Ectodermal cell (in vitro differentiated cells): ENCODE results near the gene SERPINA4.
"Not testable (repeated sequence)": the region's sequence is repeated elsewhere in the genome, so short reads cannot be mapped to it uniquely, and the experiment has no call there.

ENCODE experiments used
- H3K27ac ChIP-seq: 2 replicates; pipeline ENCODE4 v1.7.0; 2013; ENCODE audit warnings: mild to moderate bottlenecking, low read depth, low read length; ENCODE audit not compliant: insufficient read depth, poor library complexity, severe bottlenecking
- H3K27me3 ChIP-seq: 2 replicates; pipeline ENCODE4 v1.7.0; 2013; ENCODE audit warnings: mild to moderate bottlenecking, low read length; ENCODE audit not compliant: insufficient read depth, control insufficient read depth, poor library complexity, severe bottlenecking
- H3K36me3 ChIP-seq: one replicate; pipeline ENCODE4 v1.7.0; 2013; ENCODE audit warnings: low read length; ENCODE audit not compliant: control insufficient read depth, insufficient read depth
- H3K4me1 ChIP-seq: one replicate; pipeline ENCODE4 v1.7.0; 2013; ENCODE audit warnings: low read length; ENCODE audit not compliant: control insufficient read depth, insufficient read depth
- H3K4me3 ChIP-seq: 2 replicates; pipeline ENCODE4 v1.7.0; 2013; ENCODE audit warnings: low read depth, low read length, control low read depth; ENCODE audit not compliant: insufficient read depth
- H3K9me3 ChIP-seq: 2 replicates; pipeline ENCODE4 v1.7.0; 2013; ENCODE audit warnings: mild to moderate bottlenecking, low read length, moderate library complexity; ENCODE audit not compliant: control insufficient read depth
- WGBS, 2 experiments: methylation state at CpG; one replicate each; pipeline ENCODE4 v1.1.7; 2013; ENCODE audit warnings: missing lambda C conversion rate in 2 of 2; 5-methylcytosine and 5-hydroxymethylcytosine counted together

SERPINA4 gene

GRCh38 chr14:94599656-94600004 is 38.4 kb downstream of the SERPINA4 start:
- H3K27ac ChIP-seq, result no peak overlapping the region
- H3K27me3 ChIP-seq, result no peaks in the 10 kb centered on the region
- no peaks in the 10 kb centered on the region for H3K9me3 ChIP-seq
- peaks cover 7% of the 10 kb centered on the region for H3K4me1 ChIP-seq
- H3K4me3 ChIP-seq, result no peak overlapping the region
- 79% methylated on average over 3 of the region's 3 CpGs for WGBS, 2 experiments
- H3K36me3 ChIP-seq, result no peaks in the 10 kb centered on the region

- WGBS, 2 experiments, result 86 to 88% methylated on average over 11 of the region's 11 CpGs
Measured at GRCh38 chr14:94600148-94600545, 38.9 kb downstream of the SERPINA4 start.

GRCh38 chr14:94601884-94602391 is 40.7 kb downstream of the SERPINA4 start:
- H3K9me3 ChIP-seq, result no peaks in the 10 kb centered on the region
- no peak overlapping the region for H3K27ac ChIP-seq
- H3K4me3 ChIP-seq, result no peak overlapping the region
- WGBS, 2 experiments, result 71 to 75% methylated on average over 6 of the region's 6 CpGs
- H3K4me1 ChIP-seq, result peaks cover 7% of the 10 kb centered on the region
- H3K27me3 ChIP-seq, result no peaks in the 10 kb centered on the region
- H3K36me3 ChIP-seq, result no peaks in the 10 kb centered on the region

More at GRCh38 chr14:94600148-94600545, 38.9 kb downstream of the SERPINA4 start:
- Histone ChIP-seq H3K4me1 (peaks cover 7% of the 10 kb centered on the region), H3K9me3 (no peaks in the 10 kb centered on the region), H3K27me3 (no peaks in the 10 kb centered on the region), H3K4me3 (no peak overlapping the region), H3K27ac (no peak overlapping the region), H3K36me3 (no peaks in the 10 kb centered on the region)

- WGBS, 2 experiments, result 83 to 88% methylated on average over 5 of the region's 5 CpGs
- H3K27ac ChIP-seq, result no peak overlapping the region
- peaks cover 7% of the 10 kb centered on the region for H3K4me1 ChIP-seq
Measured at GRCh38 chr14:94602722-94603121, 41.5 kb downstream of the SERPINA4 start.

GRCh38 chr14:94605361-94605760 is 44.1 kb downstream of the SERPINA4 start:
- Histone ChIP-seq H3K27ac (no peak overlapping the region), H3K27me3 (no peaks in the 10 kb centered on the region), H3K4me3 (no peak overlapping the region), H3K4me1 (no peaks in the 10 kb centered on the region), H3K9me3 (no peaks in the 10 kb centered on the region), H3K36me3 (no peaks in the 10 kb centered on the region)
- WGBS, 2 experiments, result 94 to 95% methylated on average over 2 to 3 of the region's 3 CpGs

More at GRCh38 chr14:94602722-94603121, 41.5 kb downstream of the SERPINA4 start:
- Histone ChIP-seq H3K4me3 (no peak overlapping the region), H3K9me3 (no peaks in the 10 kb centered on the region), H3K36me3 (no peaks in the 10 kb centered on the region), H3K27me3 (no peaks in the 10 kb centered on the region)

GRCh38 chr14:94608966-94609365 is 47.7 kb downstream of the SERPINA4 start:
- H3K27ac ChIP-seq, H3K36me3 ChIP-seq, H3K9me3 ChIP-seq, H3K4me1 ChIP-seq, H3K4me3 ChIP-seq, H3K27me3 ChIP-seq: not testable (repeated sequence)
- 86 to 100% methylated on average over 1 of the region's 1 CpG for WGBS, 2 experiments

GRCh38 chr14:94611179-94611578 is 49.9 kb downstream of the SERPINA4 start:
- no peak overlapping the region for H3K27ac ChIP-seq

GRCh38 chr14:94612174-94612573 is 50.9 kb downstream of the SERPINA4 start, which contains the start of gene SERPINA3:
SERPINA3 (plus strand) TSS chr14:94612391; CDS start chr14:94614442, 2,051 bp downstream.
- Histone ChIP-seq H3K4me3 (no peak within 1 kb of the TSS), H3K36me3 (no peaks in the 10 kb centered on the region), H3K9me3 (no peaks in the 10 kb centered on the region), H3K4me1 (peaks cover 6% of the 10 kb centered on the region), H3K27ac (no peak within 1 kb of the TSS), H3K27me3 (no peaks in the 10 kb centered on the region)
- 85 to 87% methylated on average over 4 of the region's 4 CpGs for WGBS, 2 experiments

More at GRCh38 chr14:94611179-94611578, 49.9 kb downstream of the SERPINA4 start:
- Histone ChIP-seq H3K27me3 (no peaks in the 10 kb centered on the region), H3K9me3 (no peaks in the 10 kb centered on the region), H3K4me3 (no peak overlapping the region), H3K4me1 (peaks cover 6% of the 10 kb centered on the region), H3K36me3 (no peaks in the 10 kb centered on the region)
- 89 to 92% methylated on average over 5 of the region's 5 CpGs for WGBS, 2 experiments

- Histone ChIP-seq H3K36me3 (no peaks in the 10 kb centered on the region), H3K4me1 (peaks cover 6% of the 10 kb centered on the region), H3K9me3 (no peaks in the 10 kb centered on the region), H3K27me3 (no peaks in the 10 kb centered on the region), H3K4me3 (no peak overlapping the region), H3K27ac (no peak overlapping the region)
- 79 to 81% methylated on average over 9 of the region's 9 CpGs for WGBS, 2 experiments
Measured at GRCh38 chr14:94612580-94613554, 51.6 kb downstream of the SERPINA4 start.
